Amygdala (tissue), 56 donors: ENCODE results near the gene CAB39.

ENCODE experiments used
- DNase-seq, 56 donors: peaks; one replicate each; lab custom pipeline; 2025; lab: John Stamatoyannopoulos, UW

The CAB39 gene

GRCh38 chr2:230869914-230870543 is 157.4 kb downstream of the CAB39 start:
- no peak for DNase-seq
